ENCODE data around the gene PLCH2. TPM values are rescaled to one million over a fixed set of nuclear protein-coding genes. Genes with fewer than 3 reads are reported as not detected.

PLCH2 gene
- total and polyA plus RNA-seq, 9 of the 15 experiments (the other 6 are each of a cell fraction or from before 2014, with no cell fraction given) = 0.16 TPM; not detected in 8

- H3K9ac ChIP-seq (ENCODE audit: insufficient read depth in 1 of 2, low read depth in 2 of 2, low read length in 2 of 2) = no peak overlapping the region; a peak in 1 of 4 replicates
- no peak for ATAC-seq
- intact Hi-C loops (cut with micrococcal nuclease) = no loop called here
These were observed 46.1 kb downstream of the PLCH2 start for GRCh38 chr1:2522230-2522629.

More at GRCh38 chr1:2522230-2522629, 46.1 kb downstream of the PLCH2 start:
- in situ Hi-C loops (cut with MboI) = no loop called here
- H4K20me1 ChIP-seq (replicated peaks; ENCODE audit: control insufficient read depth, insufficient read depth, low read length) = peaks cover 43% of the 10 kb centered on the region
- H3K4me3 ChIP-seq = no peak overlapping the region
- peaks cover 24 to 50% of the 10 kb centered on the region in 2 experiments; a peak in 4 of 5 replicates for H3K4me1 ChIP-seq (replicated peaks in 1 of 2; ENCODE audit: control insufficient read depth in 2 of 2, insufficient read depth in 2 of 2, low read length in 2 of 2)
- no peak overlapping the region for H2AFZ ChIP-seq (ENCODE audit: low read depth, low read length)
- CTCF ChIA-PET (ENCODE audit: low intra/inter-chr PET ratio) = interaction anchor here (0.6 kb wide), 1 partner anchor 327 kb away, joined by 4 read pairs; the partner anchor contains the start of gene FAAP20
- peaks cover 21% of the 10 kb centered on the region for H3K9me1 ChIP-seq (ENCODE audit: control insufficient read depth, insufficient read depth, low read length)
- no TSS peak for BruUV-seq (replicated peaks)
- TF ChIP-seq CBFB (CRISPR knock-in tag; IDR thresholded peaks at IDR 0.05) (no peak), SMAD1 (IDR thresholded peaks at IDR 0.05; ENCODE audit: low read depth, low read length, partially characterized antibody) (no peak), ZNF696 (CRISPR knock-in tag; conservative IDR thresholded peaks at IDR 0.05) (no peak), CEBPB (tag; IDR thresholded peaks at IDR 0.05) (no peak), ZNF263 (CRISPR knock-in tag; IDR thresholded peaks at IDR 0.05; ENCODE audit: borderline replicate concordance) (no peak), ZNF398 (CRISPR knock-in tag; IDR thresholded peaks at IDR 0.05) (no peak), ZSCAN32 (CRISPR knock-in tag; IDR thresholded peaks at IDR 0.05) (no peak)
- TF ChIP-seq, protein P1, sequence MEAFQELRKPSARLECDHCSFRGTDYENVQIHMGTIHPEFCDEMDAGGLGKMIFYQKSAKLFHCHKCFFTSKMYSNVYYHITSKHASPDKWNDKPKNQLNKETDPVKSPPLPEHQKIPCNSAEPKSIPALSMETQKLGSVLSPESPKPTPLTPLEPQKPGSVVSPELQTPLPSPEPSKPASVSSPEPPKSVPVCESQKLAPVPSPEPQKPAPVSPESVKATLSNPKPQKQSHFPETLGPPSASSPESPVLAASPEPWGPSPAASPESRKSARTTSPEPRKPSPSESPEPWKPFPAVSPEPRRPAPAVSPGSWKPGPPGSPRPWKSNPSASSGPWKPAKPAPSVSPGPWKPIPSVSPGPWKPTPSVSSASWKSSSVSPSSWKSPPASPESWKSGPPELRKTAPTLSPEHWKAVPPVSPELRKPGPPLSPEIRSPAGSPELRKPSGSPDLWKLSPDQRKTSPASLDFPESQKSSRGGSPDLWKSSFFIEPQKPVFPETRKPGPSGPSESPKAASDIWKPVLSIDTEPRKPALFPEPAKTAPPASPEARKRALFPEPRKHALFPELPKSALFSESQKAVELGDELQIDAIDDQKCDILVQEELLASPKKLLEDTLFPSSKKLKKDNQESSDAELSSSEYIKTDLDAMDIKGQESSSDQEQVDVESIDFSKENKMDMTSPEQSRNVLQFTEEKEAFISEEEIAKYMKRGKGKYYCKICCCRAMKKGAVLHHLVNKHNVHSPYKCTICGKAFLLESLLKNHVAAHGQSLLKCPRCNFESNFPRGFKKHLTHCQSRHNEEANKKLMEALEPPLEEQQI (IDR thresholded peaks at IDR 0.05) = no peak
- peaks cover 47% of the 10 kb centered on the region for H3K79me2 ChIP-seq (ENCODE audit: control insufficient read depth, insufficient read depth, low read length)
- H3K27ac ChIP-seq (ENCODE audit: extremely low read depth, low read depth, low read length) = no peak overlapping the region; the same call in 2 of the 3 replicates
- peaks cover 79% of the 10 kb centered on the region for H3K36me3 ChIP-seq (ENCODE audit: control insufficient read depth, insufficient read depth, low read length)
- no peaks in the 10 kb centered on the region for H3K9me3 ChIP-seq (replicated peaks; ENCODE audit: control insufficient read depth, insufficient read depth, low read depth, low read length)
- WGBS (ENCODE audit: insufficient coverage, low coverage, missing lambda C conversion rate) = 87% methylated on average over 7 of the region's 7 CpGs
- H3K4me2 ChIP-seq (ENCODE audit: insufficient read depth, low read length) = no peak overlapping the region
- FAIRE-seq (no peak), DNase-seq (ENCODE audit: extremely low read depth in 1 of 4, low spot score in 3 of 4) (no peak)
- POLR2A ChIA-PET = interaction anchor here (0.6 to 0.9 kb wide), 2 partner anchors 27 to 203 kb away, joined by 3 read pairs; no protein-coding TSS in a partner anchor
- H3K27me3 ChIP-seq (ENCODE audit: control insufficient read depth in 2 of 2, insufficient read depth in 2 of 2, low read length in 2 of 2) = no peaks in the 10 kb centered on the region
